GM12801 (cell line): ENCODE results near the gene QRSL1.

Source experiments
- CTCF ChIP-seq: IDR thresholded peaks from one replicate; pipeline ENCODE4 v1.5.1; 2011; ENCODE audit warnings: control low read depth; ENCODE audit not compliant: insufficient read length; ENCODE audit errors: extremely low read depth

QRSL1 gene

GRCh38 chr6:106666282-106667021 is 37.1 kb downstream of the QRSL1 start:
- no peak for TF ChIP-seq CTCF

- no peak for TF ChIP-seq CTCF
These were observed 37.6 kb downstream of the QRSL1 start for GRCh38 chr6:106667022-106667402.

- no peak for TF ChIP-seq CTCF
These were observed 40.9 kb downstream of the QRSL1 start for GRCh38 chr6:106670236-106670635.

- no peak for TF ChIP-seq CTCF
These were observed 42.3 kb downstream of the QRSL1 start for GRCh38 chr6:106671651-106672050.

GRCh38 chr6:106674541-106675229 is 45.3 kb downstream of the QRSL1 start:
- TF ChIP-seq CTCF = no peak

GRCh38 chr6:106677282-106677681 is 47.9 kb downstream of the QRSL1 start:
- TF ChIP-seq CTCF = no peak

GRCh38 chr6:106684011-106684410 is 54.6 kb downstream of the QRSL1 start:
- TF ChIP-seq CTCF = no peak
